ENCODE data around the gene SACM1L. TPM values are rescaled to one million over a fixed set of nuclear protein-coding genes. Genes with fewer than 3 reads are reported as not detected.

The SACM1L gene
- total and polyA plus RNA-seq, 2 of the 4 experiments (the other 2 are of a cell fraction) = 19.0 to 40.9 TPM

DNA sequence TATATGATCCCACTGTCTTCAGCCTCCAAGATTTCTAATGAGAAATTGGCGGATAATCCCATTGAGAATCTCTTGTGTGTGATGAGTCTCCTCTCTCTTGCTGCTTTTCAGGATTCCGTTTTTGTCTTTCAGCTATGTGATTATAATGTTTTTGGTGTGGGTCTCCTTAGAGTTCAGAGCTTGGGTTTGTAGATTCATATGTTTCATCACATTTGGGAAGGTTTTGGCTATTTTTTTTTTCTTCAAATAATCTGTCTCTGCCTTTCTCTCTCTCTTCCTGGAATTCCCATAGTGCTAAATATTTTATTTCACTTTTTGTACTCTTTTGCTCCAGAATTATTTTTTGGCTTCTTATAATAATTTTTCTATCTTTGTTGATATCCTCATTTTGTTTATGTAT, 40.4 kb downstream of the SACM1L start:
- Histone ChIP-seq H2AK5ac (ENCODE audit: low read depth, low read length) (no peak overlapping the region), H2BK5ac (ENCODE audit: low read depth, low read length, poor library complexity, severe bottlenecking) (no peak overlapping the region), H3K56ac (ENCODE audit: extremely low read depth, insufficient read depth, low read length) (no peak overlapping the region), H3K4me2 (ENCODE audit: low read depth, low read length) (no peak overlapping the region), H3K79me1 (ENCODE audit: low read depth in 1 of 2, low read length in 2 of 2) (peaks cover 4 to 17% of the 10 kb centered on the region in 2 experiments), H3K27ac (ENCODE audit: insufficient read depth, low read length) (no peak overlapping the region), H2AFZ (replicated peaks; ENCODE audit: low read length, poor library complexity) (no peak overlapping the region), H3K23ac (ENCODE audit: low read depth, low read length) (no peak overlapping the region), H2AK9ac (replicated peaks; ENCODE audit: low read depth, low read length, poor library complexity) (no peak overlapping the region), H3K4me1 (ENCODE audit: control insufficient read depth, insufficient read depth, low read length) (no peaks in the 10 kb centered on the region), H3K9me1 (ENCODE audit: insufficient read depth, low read length) (peaks cover 2% of the 10 kb centered on the region; the same call in 1 of the 2 replicates), H3K36me3 (ENCODE audit: control insufficient read depth, insufficient read depth, low read length) (peaks cover 17% of the 10 kb centered on the region), H4K91ac (ENCODE audit: insufficient read depth, low read depth, low read length) (no peak overlapping the region), H3K14ac (replicated peaks; ENCODE audit: low read depth, low read length) (no peak overlapping the region), H4K20me1 (ENCODE audit: insufficient read depth, low read length) (no peaks in the 10 kb centered on the region), H4K5ac (ENCODE audit: low read depth, low read length) (no peak overlapping the region), H3K18ac (ENCODE audit: low read depth, low read length) (no peak overlapping the region), H3K27me3 (ENCODE audit: control insufficient read depth, insufficient read depth, low read length) (no peaks in the 10 kb centered on the region), H4K8ac (ENCODE audit: low read depth in 2 of 2, low read length in 2 of 2) (no peak overlapping the region), H3K4me3 (ENCODE audit: insufficient read depth, low read depth, low read length) (no peak overlapping the region), H2BK20ac (ENCODE audit: low read depth, low read length) (no peak overlapping the region), H3K4ac (ENCODE audit: low read depth, low read length) (no peak overlapping the region), H3K9me3 (ENCODE audit: control insufficient read depth, insufficient read depth, low read length) (no peaks in the 10 kb centered on the region), H2BK15ac (ENCODE audit: low read depth, low read length) (no peak overlapping the region), H2BK120ac (ENCODE audit: low read depth, low read length) (no peak overlapping the region), H3K9ac (ENCODE audit: low read depth, low read length) (no peak overlapping the region)
- CTCF ChIA-PET = interaction anchor here (0.6 kb wide), 1 partner anchor 759 kb away, joined by 3 read pairs; no protein-coding TSS in a partner anchor
- no peak for DNase-seq
- intact Hi-C loops (cut with micrococcal nuclease) (loop anchor here (5.0 kb wide), 2 partner anchors 37 to 217 kb away; no protein-coding TSS in a partner anchor), dilution Hi-C loops (cut with HindIII; ENCODE audit: low sequenced_read_pairs, unreplicated experiment) (no loop called here), in situ Hi-C loops (cut with MboI; ENCODE audit: low sequenced_read_pairs) (no loop called here)
- POLR2A ChIA-PET (ENCODE audit: unreplicated experiment) = no interaction called here
- BruUV-seq (replicated peaks) = no TSS peak
- ATAC-seq (ENCODE audit: low read depth) = no peak
- no CpG with 5 or more reads among the region's 2 CpGs for WGBS, 2 experiments (ENCODE audit: extremely low coverage in 2 of 2, insufficient read length in 1 of 2)
- TF ChIP-seq MAFK (IDR thresholded peaks at IDR 0.05; ENCODE audit: low read depth, low read length) (no peak), CEBPB (IDR thresholded peaks at IDR 0.05; ENCODE audit: low read depth, low read length) (no peak), SMC3 (IDR thresholded peaks at IDR 0.05; ENCODE audit: low read depth, low read length) (no peak), BHLHE40 (IDR thresholded peaks at IDR 0.05; ENCODE audit: low read depth, low read length) (no peak), NFE2L2 (IDR thresholded peaks at IDR 0.05; ENCODE audit: low read depth, low read length) (no peak), RFX5 (IDR thresholded peaks at IDR 0.05; ENCODE audit: low read depth, low read length) (no peak), FOS (IDR thresholded peaks at IDR 0.05; ENCODE audit: low read depth, low read length) (no peak), MXI1 (IDR thresholded peaks at IDR 0.05; ENCODE audit: borderline replicate concordance, low read depth, low read length) (no peak), MAZ (IDR thresholded peaks at IDR 0.05; ENCODE audit: borderline replicate concordance, low read depth, low read length) (no peak), CHD1 (IDR thresholded peaks at IDR 0.05; ENCODE audit: low read depth, low read length) (no peak), RCOR1 (IDR thresholded peaks at IDR 0.05; ENCODE audit: insufficient replicate concordance, low read length) (no peak), POLR2A (IDR thresholded peaks at IDR 0.05; ENCODE audit: low read depth, low read length) (no peak), RAD21 (IDR thresholded peaks at IDR 0.05; ENCODE audit: low read length) (no peak)
- TF ChIP-seq, protein P1, sequence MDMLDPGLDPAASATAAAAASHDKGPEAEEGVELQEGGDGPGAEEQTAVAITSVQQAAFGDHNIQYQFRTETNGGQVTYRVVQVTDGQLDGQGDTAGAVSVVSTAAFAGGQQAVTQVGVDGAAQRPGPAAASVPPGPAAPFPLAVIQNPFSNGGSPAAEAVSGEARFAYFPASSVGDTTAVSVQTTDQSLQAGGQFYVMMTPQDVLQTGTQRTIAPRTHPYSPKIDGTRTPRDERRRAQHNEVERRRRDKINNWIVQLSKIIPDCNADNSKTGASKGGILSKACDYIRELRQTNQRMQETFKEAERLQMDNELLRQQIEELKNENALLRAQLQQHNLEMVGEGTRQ (IDR thresholded peaks at IDR 0.05; ENCODE audit: low read depth, low read length) = no peak
- TF ChIP-seq, protein P2, sequence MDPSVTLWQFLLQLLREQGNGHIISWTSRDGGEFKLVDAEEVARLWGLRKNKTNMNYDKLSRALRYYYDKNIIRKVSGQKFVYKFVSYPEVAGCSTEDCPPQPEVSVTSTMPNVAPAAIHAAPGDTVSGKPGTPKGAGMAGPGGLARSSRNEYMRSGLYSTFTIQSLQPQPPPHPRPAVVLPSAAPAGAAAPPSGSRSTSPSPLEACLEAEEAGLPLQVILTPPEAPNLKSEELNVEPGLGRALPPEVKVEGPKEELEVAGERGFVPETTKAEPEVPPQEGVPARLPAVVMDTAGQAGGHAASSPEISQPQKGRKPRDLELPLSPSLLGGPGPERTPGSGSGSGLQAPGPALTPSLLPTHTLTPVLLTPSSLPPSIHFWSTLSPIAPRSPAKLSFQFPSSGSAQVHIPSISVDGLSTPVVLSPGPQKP (IDR thresholded peaks at IDR 0.05; ENCODE audit: borderline replicate concordance, low read depth, low read length) = no peak
- TF ChIP-seq, protein P3, sequence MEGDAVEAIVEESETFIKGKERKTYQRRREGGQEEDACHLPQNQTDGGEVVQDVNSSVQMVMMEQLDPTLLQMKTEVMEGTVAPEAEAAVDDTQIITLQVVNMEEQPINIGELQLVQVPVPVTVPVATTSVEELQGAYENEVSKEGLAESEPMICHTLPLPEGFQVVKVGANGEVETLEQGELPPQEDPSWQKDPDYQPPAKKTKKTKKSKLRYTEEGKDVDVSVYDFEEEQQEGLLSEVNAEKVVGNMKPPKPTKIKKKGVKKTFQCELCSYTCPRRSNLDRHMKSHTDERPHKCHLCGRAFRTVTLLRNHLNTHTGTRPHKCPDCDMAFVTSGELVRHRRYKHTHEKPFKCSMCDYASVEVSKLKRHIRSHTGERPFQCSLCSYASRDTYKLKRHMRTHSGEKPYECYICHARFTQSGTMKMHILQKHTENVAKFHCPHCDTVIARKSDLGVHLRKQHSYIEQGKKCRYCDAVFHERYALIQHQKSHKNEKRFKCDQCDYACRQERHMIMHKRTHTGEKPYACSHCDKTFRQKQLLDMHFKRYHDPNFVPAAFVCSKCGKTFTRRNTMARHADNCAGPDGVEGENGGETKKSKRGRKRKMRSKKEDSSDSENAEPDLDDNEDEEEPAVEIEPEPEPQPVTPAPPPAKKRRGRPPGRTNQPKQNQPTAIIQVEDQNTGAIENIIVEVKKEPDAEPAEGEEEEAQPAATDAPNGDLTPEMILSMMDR (conservative IDR thresholded peaks at IDR 0.05; ENCODE audit: low read depth, low read length) = no peak

Measured in IMR-90 (cell line).